ENCODE measurements around the gene COMP. TPM values are rescaled to one million over a fixed set of nuclear protein-coding genes. Genes with fewer than 3 reads are reported as not detected.

COMP gene
- total RNA-seq, 1 donor from 2014 or later = not detected

GRCh38 chr19:18749362-18750231, 41.5 kb downstream of the COMP start:
- Mint-ChIP-seq H3K4me1 (no peaks in the 10 kb centered on the region), H3K36me3 (ENCODE audit: low read depth) (peaks cover 1% of the 10 kb centered on the region), H3K9me3 (no peaks in the 10 kb centered on the region), H3K27ac (no peak overlapping the region), H3K4me3 (no peak overlapping the region), H3K27me3 (no peaks in the 10 kb centered on the region)
- intact Hi-C loops (cut with micrococcal nuclease) = no loop called here
- DNase-seq = no peak

- H3K27ac Mint-ChIP-seq = no peak overlapping the region
- intact Hi-C loops (cut with micrococcal nuclease) = no loop called here
- no peak for DNase-seq
- no peaks in the 10 kb centered on the region for H3K9me3 Mint-ChIP-seq
- no peaks in the 10 kb centered on the region for H3K36me3 Mint-ChIP-seq (ENCODE audit: low read depth)
- no peaks in the 10 kb centered on the region for H3K27me3 Mint-ChIP-seq
- no peak overlapping the region for H3K4me3 Mint-ChIP-seq
- no peaks in the 10 kb centered on the region for H3K4me1 Mint-ChIP-seq
These were observed 44.4 kb downstream of the COMP start for GRCh38 chr19:18746401-18747325.

GRCh38 chr19:18745931-18746330, 45.2 kb downstream of the COMP start:
- H3K27me3 Mint-ChIP-seq = no peaks in the 10 kb centered on the region
- no peaks in the 10 kb centered on the region for H3K36me3 Mint-ChIP-seq (ENCODE audit: low read depth)
- H3K27ac Mint-ChIP-seq = no peak overlapping the region
- H3K4me3 Mint-ChIP-seq = no peak overlapping the region
- intact Hi-C loops (cut with micrococcal nuclease) = no loop called here
- H3K9me3 Mint-ChIP-seq = no peaks in the 10 kb centered on the region
- DNase-seq = no peak
- no peaks in the 10 kb centered on the region for H3K4me1 Mint-ChIP-seq

- DNase-seq = no peak
- no peaks in the 10 kb centered on the region for H3K36me3 Mint-ChIP-seq (ENCODE audit: low read depth)
- H3K27ac Mint-ChIP-seq = no peak overlapping the region
- intact Hi-C loops (cut with micrococcal nuclease) = no loop called here
- no peaks in the 10 kb centered on the region for H3K9me3 Mint-ChIP-seq
- H3K4me1 Mint-ChIP-seq = no peaks in the 10 kb centered on the region
- H3K27me3 Mint-ChIP-seq = no peaks in the 10 kb centered on the region
- no peak overlapping the region for H3K4me3 Mint-ChIP-seq
These were observed 45.9 kb downstream of the COMP start for GRCh38 chr19:18745012-18745735.

- Mint-ChIP-seq H3K27ac (no peak overlapping the region), H3K4me1 (no peaks in the 10 kb centered on the region), H3K36me3 (ENCODE audit: low read depth) (no peaks in the 10 kb centered on the region), H3K27me3 (no peaks in the 10 kb centered on the region), H3K4me3 (no peak overlapping the region), H3K9me3 (no peaks in the 10 kb centered on the region)
- intact Hi-C loops (cut with micrococcal nuclease) = no loop called here
- no peak for DNase-seq
These were observed 47.2 kb downstream of the COMP start for GRCh38 chr19:18743784-18744418.

GRCh38 chr19:18742838-18743783, 48.0 kb downstream of the COMP start:
- H3K27me3 Mint-ChIP-seq = no peaks in the 10 kb centered on the region
- no peaks in the 10 kb centered on the region for H3K4me1 Mint-ChIP-seq
- H3K9me3 Mint-ChIP-seq = no peaks in the 10 kb centered on the region
- no peak overlapping the region for H3K27ac Mint-ChIP-seq
- DNase-seq = no peak
- no peak overlapping the region for H3K4me3 Mint-ChIP-seq
- no peaks in the 10 kb centered on the region for H3K36me3 Mint-ChIP-seq (ENCODE audit: low read depth)
- intact Hi-C loops (cut with micrococcal nuclease) = no loop called here

GRCh38 chr19:18742324-18742723, 48.8 kb downstream of the COMP start:
- Mint-ChIP-seq H3K4me3 (no peak overlapping the region), H3K27me3 (no peaks in the 10 kb centered on the region), H3K9me3 (no peaks in the 10 kb centered on the region), H3K36me3 (ENCODE audit: low read depth) (no peaks in the 10 kb centered on the region), H3K27ac (no peak overlapping the region), H3K4me1 (no peaks in the 10 kb centered on the region)
- intact Hi-C loops (cut with micrococcal nuclease) = no loop called here
- no peak for DNase-seq

GRCh38 chr19:18741124-18742121, 49.7 kb downstream of the COMP start:
- no peak for DNase-seq
- Mint-ChIP-seq H3K27me3 (no peaks in the 10 kb centered on the region), H3K4me1 (no peaks in the 10 kb centered on the region), H3K36me3 (ENCODE audit: low read depth) (no peaks in the 10 kb centered on the region), H3K27ac (no peak overlapping the region), H3K9me3 (no peaks in the 10 kb centered on the region), H3K4me3 (no peak overlapping the region)
- intact Hi-C loops (cut with micrococcal nuclease) = no loop called here

GRCh38 chr19:18738961-18739690, 52.0 kb downstream of the COMP start:
- Mint-ChIP-seq H3K9me3 (no peaks in the 10 kb centered on the region), H3K36me3 (ENCODE audit: low read depth) (no peaks in the 10 kb centered on the region), H3K27me3 (no peaks in the 10 kb centered on the region), H3K27ac (no peak overlapping the region), H3K4me3 (no peak overlapping the region), H3K4me1 (no peaks in the 10 kb centered on the region)
- DNase-seq = no peak
- intact Hi-C loops (cut with micrococcal nuclease) = no loop called here

GRCh38 chr19:18737954-18738351, 53.2 kb downstream of the COMP start:
- no peaks in the 10 kb centered on the region for H3K36me3 Mint-ChIP-seq (ENCODE audit: low read depth)
- H3K27me3 Mint-ChIP-seq = no peaks in the 10 kb centered on the region
- no peak for DNase-seq
- intact Hi-C loops (cut with micrococcal nuclease) = no loop called here
- H3K27ac Mint-ChIP-seq = no peak overlapping the region
- no peak overlapping the region for H3K4me3 Mint-ChIP-seq
- no peaks in the 10 kb centered on the region for H3K4me1 Mint-ChIP-seq
- H3K9me3 Mint-ChIP-seq = no peaks in the 10 kb centered on the region

- intact Hi-C loops (cut with micrococcal nuclease) = no loop called here
- no peaks in the 10 kb centered on the region for H3K9me3 Mint-ChIP-seq
- H3K27ac Mint-ChIP-seq = no peak overlapping the region
- no peaks in the 10 kb centered on the region for H3K36me3 Mint-ChIP-seq (ENCODE audit: low read depth)
- DNase-seq = no peak
- no peak overlapping the region for H3K4me3 Mint-ChIP-seq
- H3K27me3 Mint-ChIP-seq = no peaks in the 10 kb centered on the region
- no peaks in the 10 kb centered on the region for H3K4me1 Mint-ChIP-seq
These were observed 53.7 kb downstream of the COMP start for GRCh38 chr19:18737337-18737953.

Data from activated CD4-positive, alpha-beta T cell treated with anti-CD3 and anti-CD28 coated beads, Interleukin-2, amount 10 ng/mL, durations not matched to agents 24 days and 14 days (primary cell).